ENCODE data around the gene GZMB. TPM values are rescaled to one million over a fixed set of nuclear protein-coding genes. Genes with fewer than 3 reads are reported as not detected.

Gene GZMB
- total RNA-seq, 1 donor from 2014 or later, result 0.96 TPM

Other genes starting within 250 kb of the GZMB start
- gene NYNRIN, start 235.2 kb downstream of the GZMB start, total RNA-seq (ENCODE audit: insufficient read depth, low replicate concordance), result 30.8 TPM
- gene CBLN3, start 204.5 kb downstream of the GZMB start, total RNA-seq (ENCODE audit: insufficient read depth, low replicate concordance), result 4.1 TPM
- 80.2 TPM for gene KHNYN, start 204.2 kb downstream of the GZMB start, total RNA-seq (ENCODE audit: insufficient read depth, low replicate concordance)
- 11.1 TPM for gene SDR39U1, start 191.4 kb downstream of the GZMB start, total RNA-seq (ENCODE audit: insufficient read depth, low replicate concordance)
- not detected for gene CMA1, start 125.9 kb downstream of the GZMB start, total RNA-seq (ENCODE audit: insufficient read depth, low replicate concordance)
- gene CTSG, start 57.9 kb downstream of the GZMB start, total RNA-seq (ENCODE audit: insufficient read depth, low replicate concordance), result 9.4 TPM
- gene GZMH, start 24.5 kb downstream of the GZMB start, total RNA-seq (ENCODE audit: insufficient read depth, low replicate concordance), result not detected